Measurements from ENCODE around the gene AUNIP. TPM values are rescaled to one million over a fixed set of nuclear protein-coding genes. Genes with fewer than 3 reads are reported as not detected.

Gene AUNIP
- polyA plus RNA-seq, 3 donors, result 3.0 to 3.5 (median 3.4) TPM

GRCh38 chr1:25832336-25833037 is 26.8 kb downstream of the AUNIP start:
- no peak for DNase-seq

DNA sequence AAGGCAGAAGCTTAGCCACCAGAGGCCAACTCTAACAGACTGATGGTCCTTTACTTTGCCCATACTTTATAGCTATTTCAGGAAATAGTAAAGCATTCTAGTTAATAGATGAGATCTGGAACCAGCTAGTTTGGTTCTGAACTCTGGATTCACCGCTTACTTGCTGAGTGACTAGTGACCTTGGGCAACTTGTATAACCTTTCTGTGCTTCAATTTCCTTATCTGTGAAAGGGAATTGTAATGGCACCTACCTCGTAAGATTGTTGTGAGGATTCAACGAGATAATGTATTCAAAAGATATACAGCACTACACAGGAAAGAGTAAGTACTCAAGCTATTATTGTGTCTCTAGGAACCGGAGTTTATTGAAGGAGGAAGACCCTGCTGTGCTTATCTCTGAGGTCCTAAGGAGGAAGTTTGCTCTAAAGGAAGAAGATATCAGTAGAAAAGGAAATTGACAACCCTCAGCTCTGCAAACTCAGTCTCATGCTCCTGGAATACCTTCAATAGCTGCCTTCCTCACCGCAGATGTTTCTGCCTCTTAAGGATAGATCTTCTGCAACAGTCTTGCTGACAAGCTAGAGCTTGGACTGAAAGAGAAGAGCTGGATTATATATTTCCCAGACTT is 27.6 kb downstream of the AUNIP start:
- no peak for DNase-seq

GRCh38 chr1:25829046-25829445 is 30.2 kb downstream of the AUNIP start:
- no peak for DNase-seq

DNA sequence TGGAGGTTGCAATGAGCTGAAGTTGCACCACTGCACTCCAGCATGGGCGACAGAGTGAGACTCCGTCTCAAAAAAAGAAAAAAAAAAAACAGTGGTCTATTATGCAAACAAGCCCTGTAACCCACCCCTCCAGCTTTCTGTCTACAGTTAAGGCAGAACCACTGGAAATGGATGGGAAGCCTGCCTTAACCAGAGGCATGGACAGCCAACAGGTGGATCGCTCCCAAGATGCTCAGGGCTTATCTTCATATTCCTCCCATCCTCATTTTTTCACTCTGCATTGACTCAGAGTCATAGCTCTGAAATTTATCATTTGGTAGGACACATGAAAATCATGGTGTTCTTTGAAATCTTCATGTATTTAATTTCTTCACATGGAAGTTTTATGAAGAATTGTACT is 30.8 kb downstream of the AUNIP start:
- no peak for DNase-seq

- DNase-seq, result no peak
Measured at GRCh38 chr1:25826571-25826970, 32.7 kb downstream of the AUNIP start.

- no peak for DNase-seq
Measured at GRCh38 chr1:25825605-25826004, 33.7 kb downstream of the AUNIP start.

DNA sequence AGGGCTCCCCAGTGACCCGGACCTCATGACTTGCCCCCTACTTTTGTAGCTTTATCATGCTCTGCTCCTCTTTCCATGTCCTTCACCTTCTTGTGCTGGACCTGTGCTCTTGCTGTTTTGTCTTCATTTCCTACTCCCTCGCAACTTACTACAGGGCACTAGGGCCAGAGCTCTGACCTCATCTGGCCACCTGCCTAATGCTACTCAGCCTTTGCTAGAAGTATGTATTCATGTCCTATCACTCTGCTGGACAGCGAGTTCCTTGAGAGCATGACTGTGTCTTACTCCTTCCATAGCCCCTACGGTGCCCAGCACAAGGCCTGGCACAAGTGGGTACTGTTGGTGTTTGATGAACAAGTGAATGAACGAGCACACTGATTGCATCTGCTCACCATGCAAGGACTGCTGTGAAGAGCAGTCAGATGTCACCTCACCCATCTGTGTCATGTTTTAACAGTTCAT is 37.6 kb downstream of the AUNIP start:
- no peak for DNase-seq

DNA sequence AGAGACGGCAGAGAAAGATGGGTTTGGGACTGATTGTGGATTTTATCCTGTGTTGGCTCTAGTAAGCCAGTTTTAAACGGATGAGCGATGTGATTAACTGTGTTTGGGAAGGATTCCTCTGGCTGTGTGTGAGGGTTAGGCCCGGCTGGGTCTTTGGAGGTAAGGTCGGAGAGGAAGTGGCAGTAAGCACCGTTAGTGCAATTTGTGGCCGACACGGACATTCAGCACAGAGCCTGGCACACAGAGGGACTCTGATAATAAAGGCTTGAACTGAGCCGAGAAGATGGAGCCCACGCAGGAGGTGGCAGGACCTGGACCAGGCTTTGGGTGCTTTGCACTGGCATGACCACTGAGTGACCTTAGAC is 38.2 kb downstream of the AUNIP start:
- no peak for DNase-seq

GRCh38 chr1:25820247-25821111 is 38.8 kb downstream of the AUNIP start:
- peak; percentile 42 for DNase-seq

- DNase-seq, result peak; percentile 87
Measured at GRCh38 chr1:25819491-25820246, 39.6 kb downstream of the AUNIP start, which contains the start of gene MTFR1L. Gene MTFR1L (plus strand): TSS chr1:25819954. CDS start chr1:25823105, 3,151 bp downstream.

DNA sequence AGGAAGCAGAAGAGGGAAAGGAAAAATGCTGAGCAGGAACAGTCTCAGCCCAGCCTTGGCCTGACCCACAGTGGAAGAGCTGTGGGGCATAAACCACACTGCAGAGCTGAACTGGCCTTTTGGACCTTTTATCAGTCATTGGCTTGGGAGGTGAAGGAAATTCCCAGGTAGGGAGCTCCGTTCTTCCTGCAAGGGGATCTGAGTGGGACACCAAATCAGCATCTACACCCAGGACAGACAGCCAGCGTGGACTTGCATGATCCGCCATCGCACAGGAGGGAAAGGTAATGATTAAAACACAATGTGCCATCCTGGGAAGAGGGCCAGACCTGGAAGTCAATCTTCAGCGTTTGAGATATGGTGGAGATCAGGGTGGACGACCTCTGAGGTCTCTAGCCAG is 40.7 kb downstream of the AUNIP start:
- DNase-seq, result no peak

GRCh38 chr1:25817840-25818501 is 41.3 kb downstream of the AUNIP start:
- DNase-seq, result no peak

GRCh38 chr1:25816112-25816718 is 43.0 kb downstream of the AUNIP start:
- no peak for DNase-seq

GRCh38 chr1:25815208-25816111 is 43.8 kb downstream of the AUNIP start:
- no peak for DNase-seq

DNA sequence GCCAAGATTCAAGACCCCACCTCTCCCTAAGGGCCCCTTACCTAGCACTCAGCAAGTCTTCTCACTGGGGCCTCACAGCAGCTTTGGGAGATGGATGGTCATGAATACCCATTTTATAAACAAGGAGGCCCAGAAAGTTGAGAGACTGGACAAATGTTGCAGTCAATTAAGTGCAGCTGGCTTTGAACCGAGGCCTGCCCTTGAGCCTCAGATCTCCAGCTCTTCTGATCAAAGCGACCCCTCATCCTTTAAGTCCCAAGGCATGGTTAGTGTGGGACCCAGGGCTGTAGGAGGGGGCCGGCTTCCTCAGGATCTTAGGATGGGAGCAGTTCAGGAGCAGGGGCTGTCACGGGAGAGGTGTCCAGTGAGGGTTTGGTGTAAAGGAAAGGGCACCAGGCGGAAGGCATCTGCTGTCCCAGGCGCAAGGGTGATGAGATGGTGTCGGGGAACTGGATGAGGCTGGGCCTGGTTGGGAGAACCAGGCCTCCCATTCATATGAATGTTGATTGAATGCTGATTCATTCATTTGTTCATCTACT is 44.6 kb downstream of the AUNIP start:
- no peak for DNase-seq

DNA sequence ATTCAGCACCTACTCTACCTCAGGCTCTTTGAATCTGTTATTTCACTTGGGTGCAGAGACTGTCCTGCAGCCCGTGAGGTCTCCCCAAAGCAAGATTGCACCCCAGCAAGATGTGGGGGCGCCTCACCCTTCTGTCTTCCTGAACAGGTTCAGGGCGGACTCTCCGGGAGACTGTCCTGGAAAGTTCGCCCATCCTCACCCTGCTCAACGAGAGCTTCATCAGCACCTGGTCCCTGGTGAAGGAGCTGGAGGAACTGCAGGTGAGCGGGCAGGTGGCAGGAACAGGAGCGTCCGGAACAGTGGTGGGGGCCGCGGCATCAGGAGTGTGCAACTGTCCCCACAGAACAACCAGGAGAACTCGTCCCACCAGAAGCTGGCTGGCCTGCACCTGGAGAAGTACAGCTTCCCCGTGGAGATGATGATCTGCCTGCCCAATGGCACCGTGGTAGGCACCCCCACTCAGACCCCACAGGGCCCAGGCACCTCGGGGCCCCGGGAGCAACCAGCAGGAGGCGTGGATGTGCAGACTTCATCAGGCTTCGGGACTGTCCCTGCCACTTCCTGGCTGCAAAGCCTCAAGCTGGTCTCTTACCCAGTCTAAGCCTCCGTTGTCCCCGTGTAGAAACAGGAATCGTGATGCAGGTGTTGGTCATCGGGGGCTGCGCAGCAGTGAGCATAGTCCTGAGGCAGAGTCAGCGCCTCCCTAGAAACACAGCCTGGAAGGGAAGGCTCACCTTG is 45.4 kb downstream of the AUNIP start:
- no peak for DNase-seq

DNA sequence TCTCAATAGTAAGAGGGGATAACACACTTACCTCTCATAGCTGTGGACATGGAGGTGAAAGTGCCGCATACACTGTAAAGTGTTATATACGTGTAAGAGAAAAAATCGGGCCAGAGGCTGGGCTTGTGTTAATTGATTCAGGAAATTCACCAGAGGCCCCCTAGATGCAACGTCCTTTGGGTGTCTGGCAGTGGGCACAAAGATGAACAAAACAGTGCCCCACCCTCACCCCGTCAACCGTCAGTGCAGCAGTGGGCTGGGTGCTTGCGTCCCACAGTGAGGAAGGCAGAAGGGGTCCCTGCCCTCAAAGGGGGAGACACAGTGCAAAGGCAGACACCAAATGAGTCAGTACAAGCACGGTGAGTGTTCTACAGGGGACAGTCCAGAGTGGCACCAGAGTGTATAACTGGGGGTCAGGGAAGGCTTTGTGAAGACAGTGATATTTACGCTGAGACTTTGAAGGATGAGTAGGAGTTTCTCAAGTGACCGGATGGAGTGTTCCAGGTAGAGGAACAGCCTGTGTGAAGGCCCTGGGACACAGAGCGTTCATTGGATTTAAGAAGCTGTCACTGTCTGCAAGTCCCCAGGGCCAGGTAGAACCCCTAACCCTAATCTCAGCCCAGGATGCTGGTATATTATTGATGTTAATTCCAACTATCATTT is 46.1 kb downstream of the AUNIP start:
- no peak for DNase-seq
